Measurements from ENCODE around the gene TSPAN11.

TSPAN11 gene

DNA sequence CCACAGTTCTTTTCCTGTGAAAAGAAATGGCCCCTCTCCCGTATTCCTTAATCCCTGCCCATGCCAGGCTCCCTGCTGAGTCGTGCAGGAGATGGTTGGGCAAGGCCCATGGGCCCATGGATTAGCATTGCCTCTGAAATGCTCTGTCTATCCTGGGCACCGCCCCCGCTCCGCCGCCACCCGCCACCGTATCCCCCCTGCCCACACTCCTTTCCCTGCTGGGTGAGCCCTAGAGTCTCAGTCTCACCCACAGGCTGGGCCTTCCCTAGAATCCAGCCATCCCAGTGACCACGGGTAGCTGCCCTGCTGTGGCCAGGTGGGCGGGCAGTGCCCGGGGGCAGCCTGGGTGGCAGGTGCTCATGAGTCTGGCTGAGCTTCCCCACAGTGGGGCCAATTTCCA is 50.6 kb downstream of the TSPAN11 start:
- Histone ChIP-seq H3K9ac (ENCODE audit: low read length) (no peak overlapping the region), H3K27ac (ENCODE audit: low read depth, low read length, poor library complexity, severe bottlenecking) (no peak overlapping the region), H3K9me2 (ENCODE audit: low read depth, low read length) (no peaks in the 10 kb centered on the region), H3F3A (ENCODE audit: insufficient read depth, low read length) (no peaks in the 10 kb centered on the region), H2AFZ (ENCODE audit: low read length) (no peak overlapping the region), H3K79me2 (ENCODE audit: insufficient read depth, low read length) (no peaks in the 10 kb centered on the region), H3K27me3 (ENCODE audit: insufficient read depth, low read length) (no peaks in the 10 kb centered on the region), H3K4me3 (ENCODE audit: low read depth, low read length, poor library complexity, severe bottlenecking) (no peak overlapping the region), H3K4me2 (ENCODE audit: low read length) (no peak overlapping the region), H3K36me3 (ENCODE audit: insufficient read depth, low read length) (no peaks in the 10 kb centered on the region), H3K4me1 (ENCODE audit: insufficient read depth, low read length, severe bottlenecking) (peaks cover 12% of the 10 kb centered on the region), H3K9me3 (ENCODE audit: low read length) (no peaks in the 10 kb centered on the region), H4K20me1 (ENCODE audit: insufficient read depth, low read length) (no peaks in the 10 kb centered on the region)
- TF ChIP-seq EZH2 (IDR thresholded peaks at IDR 0.05; ENCODE audit: borderline replicate concordance, low read length), result no peak
- TF ChIP-seq, protein P1, sequence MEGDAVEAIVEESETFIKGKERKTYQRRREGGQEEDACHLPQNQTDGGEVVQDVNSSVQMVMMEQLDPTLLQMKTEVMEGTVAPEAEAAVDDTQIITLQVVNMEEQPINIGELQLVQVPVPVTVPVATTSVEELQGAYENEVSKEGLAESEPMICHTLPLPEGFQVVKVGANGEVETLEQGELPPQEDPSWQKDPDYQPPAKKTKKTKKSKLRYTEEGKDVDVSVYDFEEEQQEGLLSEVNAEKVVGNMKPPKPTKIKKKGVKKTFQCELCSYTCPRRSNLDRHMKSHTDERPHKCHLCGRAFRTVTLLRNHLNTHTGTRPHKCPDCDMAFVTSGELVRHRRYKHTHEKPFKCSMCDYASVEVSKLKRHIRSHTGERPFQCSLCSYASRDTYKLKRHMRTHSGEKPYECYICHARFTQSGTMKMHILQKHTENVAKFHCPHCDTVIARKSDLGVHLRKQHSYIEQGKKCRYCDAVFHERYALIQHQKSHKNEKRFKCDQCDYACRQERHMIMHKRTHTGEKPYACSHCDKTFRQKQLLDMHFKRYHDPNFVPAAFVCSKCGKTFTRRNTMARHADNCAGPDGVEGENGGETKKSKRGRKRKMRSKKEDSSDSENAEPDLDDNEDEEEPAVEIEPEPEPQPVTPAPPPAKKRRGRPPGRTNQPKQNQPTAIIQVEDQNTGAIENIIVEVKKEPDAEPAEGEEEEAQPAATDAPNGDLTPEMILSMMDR (IDR thresholded peaks at IDR 0.05; ENCODE audit: low read length), result no peak

DNA sequence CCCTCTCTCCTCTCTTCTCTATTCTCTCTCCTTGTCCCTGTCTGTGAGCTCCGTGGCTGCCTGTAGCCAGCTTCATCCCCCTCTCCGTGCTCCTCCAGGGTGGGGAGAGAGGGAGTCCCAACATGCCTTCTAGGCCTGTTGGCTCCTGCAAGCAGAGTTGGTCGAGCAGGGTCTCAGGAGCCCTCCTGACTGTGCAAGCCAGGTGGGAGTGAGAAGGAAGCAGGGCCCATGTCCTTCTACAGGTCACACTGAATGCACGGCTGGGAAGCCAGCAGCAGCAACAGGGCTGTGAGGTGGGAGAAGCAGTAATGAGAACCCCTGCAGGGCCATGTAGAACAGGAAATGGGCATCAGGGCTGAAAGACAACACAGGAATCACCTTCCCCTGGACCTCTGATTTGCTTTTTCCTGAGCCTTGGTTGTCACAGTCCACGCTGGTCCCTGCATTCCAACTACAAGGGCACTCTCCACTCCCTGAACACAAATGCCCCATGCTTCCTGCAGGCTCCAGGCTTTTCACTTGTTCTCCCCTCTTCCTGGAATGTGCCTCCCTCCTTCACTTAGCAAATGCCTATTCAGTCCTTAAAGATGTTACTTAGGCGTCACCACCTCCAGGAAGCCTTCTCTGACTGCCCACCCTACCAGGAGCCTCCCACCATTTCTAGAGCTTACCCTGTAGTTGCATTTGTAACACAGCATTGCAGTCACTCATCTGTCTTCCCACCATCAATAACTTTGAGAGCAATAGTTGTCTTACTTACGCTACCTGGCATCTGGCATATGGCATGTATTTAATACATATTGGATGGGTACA is 51.2 kb downstream of the TSPAN11 start:
- Histone ChIP-seq H3K9me2 (ENCODE audit: low read depth, low read length) (no peaks in the 10 kb centered on the region), H3K4me1 (ENCODE audit: insufficient read depth, low read length, severe bottlenecking) (peaks cover 18% of the 10 kb centered on the region), H3F3A (ENCODE audit: insufficient read depth, low read length) (no peaks in the 10 kb centered on the region), H2AFZ (ENCODE audit: low read length) (no peak overlapping the region), H4K20me1 (ENCODE audit: insufficient read depth, low read length) (no peaks in the 10 kb centered on the region), H3K4me2 (ENCODE audit: low read length) (no peak overlapping the region), H3K27me3 (ENCODE audit: insufficient read depth, low read length) (no peaks in the 10 kb centered on the region), H3K9ac (ENCODE audit: low read length) (no peak overlapping the region), H3K4me3 (ENCODE audit: low read depth, low read length, poor library complexity, severe bottlenecking) (no peak overlapping the region), H3K36me3 (ENCODE audit: insufficient read depth, low read length) (no peaks in the 10 kb centered on the region), H3K79me2 (ENCODE audit: insufficient read depth, low read length) (no peaks in the 10 kb centered on the region), H3K9me3 (ENCODE audit: low read length) (no peaks in the 10 kb centered on the region), H3K27ac (ENCODE audit: low read depth, low read length, poor library complexity, severe bottlenecking) (no peak overlapping the region)
- no peak for TF ChIP-seq EZH2 (IDR thresholded peaks at IDR 0.05; ENCODE audit: borderline replicate concordance, low read length)
- TF ChIP-seq, protein P1 (IDR thresholded peaks at IDR 0.05; ENCODE audit: low read length), result no peak

DNA sequence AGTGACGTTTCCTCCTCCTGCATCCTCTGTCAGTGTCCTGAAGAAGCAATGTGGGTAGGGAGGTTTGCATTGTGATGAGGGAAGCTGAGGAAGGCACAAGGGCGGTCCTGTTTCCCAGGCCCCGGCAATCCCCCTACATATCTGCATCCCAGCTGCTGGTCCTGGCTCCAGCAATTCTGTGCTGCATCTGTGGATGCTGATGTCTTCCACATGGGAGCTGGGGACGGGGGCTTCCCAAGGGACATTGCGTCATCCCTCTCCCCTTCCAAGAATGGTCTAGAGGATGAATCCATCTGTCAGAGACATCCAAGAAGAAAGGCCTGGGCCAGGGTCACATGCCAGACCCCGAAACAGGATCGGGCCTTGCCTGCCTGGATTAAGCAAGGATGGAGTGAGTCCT is 52.1 kb downstream of the TSPAN11 start:
- no peaks in the 10 kb centered on the region for H4K20me1 ChIP-seq (ENCODE audit: insufficient read depth, low read length)
- H3K27me3 ChIP-seq (ENCODE audit: insufficient read depth, low read length), result no peaks in the 10 kb centered on the region
- H2AFZ ChIP-seq (ENCODE audit: low read length), result no peak overlapping the region
- H3K36me3 ChIP-seq (ENCODE audit: insufficient read depth, low read length), result no peaks in the 10 kb centered on the region
- H3K4me3 ChIP-seq (ENCODE audit: low read depth, low read length, poor library complexity, severe bottlenecking), result no peak overlapping the region
- no peaks in the 10 kb centered on the region for H3F3A ChIP-seq (ENCODE audit: insufficient read depth, low read length)
- TF ChIP-seq, protein P1 (IDR thresholded peaks at IDR 0.05; ENCODE audit: low read length), result no peak
- TF ChIP-seq EZH2 (IDR thresholded peaks at IDR 0.05; ENCODE audit: borderline replicate concordance, low read length), result no peak
- no peaks in the 10 kb centered on the region for H3K79me2 ChIP-seq (ENCODE audit: insufficient read depth, low read length)
- H3K27ac ChIP-seq (ENCODE audit: low read depth, low read length, poor library complexity, severe bottlenecking), result no peak overlapping the region
- no peaks in the 10 kb centered on the region for H3K9me2 ChIP-seq (ENCODE audit: low read depth, low read length)
- no peaks in the 10 kb centered on the region for H3K9me3 ChIP-seq (ENCODE audit: low read length)
- H3K9ac ChIP-seq (ENCODE audit: low read length), result no peak overlapping the region
- H3K4me2 ChIP-seq (ENCODE audit: low read length), result no peak overlapping the region
- H3K4me1 ChIP-seq (ENCODE audit: insufficient read depth, low read length, severe bottlenecking), result peaks cover 25% of the 10 kb centered on the region

Data from OCI-LY1 (cell line).